ENCODE results near the gene C1S. TPM values are rescaled to one million over a fixed set of nuclear protein-coding genes. Genes with fewer than 3 reads are reported as not detected.

Gene C1S
- total and polyA plus RNA-seq, 2 experiments from 2014 or later: 4.9 to 9.7 TPM

GRCh38 chr12:7058850-7059395, 1.6 kb upstream of the C1S start:
- H4K20me1 ChIP-seq (replicated peaks; ENCODE audit: insufficient read depth): no peaks in the 10 kb centered on the region
- H3K4me1 ChIP-seq (ENCODE audit: insufficient read depth): peaks cover 8% of the 10 kb centered on the region
- Mint-ChIP-seq H3K27me3 (ENCODE audit: insufficient read depth, low read depth, poor library complexity) (peaks cover 9% of the 10 kb centered on the region), H3K4me1 (peaks cover 20% of the 10 kb centered on the region), H3K9me3 (no peaks in the 10 kb centered on the region), H3K36me3 (ENCODE audit: low read depth) (no peaks in the 10 kb centered on the region), H3K27ac (no peak overlapping the region), H3K4me3 (no peak overlapping the region)
- no peak overlapping the region for H3K4me3 ChIP-seq
- no peak for ATAC-seq
- H3K36me3 ChIP-seq (ENCODE audit: insufficient read depth): no peaks in the 10 kb centered on the region
- H3F3A ChIP-seq (replicated peaks; ENCODE audit: low read depth): no peaks in the 10 kb centered on the region
- H3K79me2 ChIP-seq (replicated peaks; ENCODE audit: insufficient read depth): no peaks in the 10 kb centered on the region
- no peak for DNase-seq (ENCODE audit: low spot score)
- no peak for TF ChIP-seq NANOG (IDR thresholded peaks at IDR 0.05; ENCODE audit: borderline replicate concordance)
- no peak for TF ChIP-seq REST (IDR thresholded peaks at IDR 0.05; ENCODE audit: unreplicated experiment)
- no peak for TF ChIP-seq ETS1 (IDR thresholded peaks at IDR 0.05)
- TF ChIP-seq CTCF (conservative IDR thresholded peaks at IDR 0.05; ENCODE audit: low read depth in 2 of 2): no peak
- no peak for TF ChIP-seq POLR2AphosphoS5 (IDR thresholded peaks at IDR 0.05; ENCODE audit: low read depth)
- TF ChIP-seq STAT1 (IDR thresholded peaks at IDR 0.05; ENCODE audit: unreplicated experiment): no peak
- TF ChIP-seq ZNF462 (CRISPR knock-in tag; IDR thresholded peaks at IDR 0.05): no peak
- no peak for TF ChIP-seq CREB1 (CRISPR knock-in tag; IDR thresholded peaks at IDR 0.05; ENCODE audit: low read depth)
- no peak for TF ChIP-seq ZNF331 (CRISPR knock-in tag; IDR thresholded peaks at IDR 0.05; ENCODE audit: low read depth)
- no peak for TF ChIP-seq ZNF114 (CRISPR knock-in tag; IDR thresholded peaks at IDR 0.05)
- H3K27me3 ChIP-seq (ENCODE audit: insufficient read depth): no peaks in the 10 kb centered on the region
- no peak overlapping the region for H2AFZ ChIP-seq
- H3K9me2 ChIP-seq (ENCODE audit: insufficient read depth): no peaks in the 10 kb centered on the region
- no peak overlapping the region for H3K4me2 ChIP-seq
- H3K27ac ChIP-seq (ENCODE audit: low read depth): no peak overlapping the region
